ENCODE measurements around the gene SLC28A1.

The SLC28A1 gene

DNA sequence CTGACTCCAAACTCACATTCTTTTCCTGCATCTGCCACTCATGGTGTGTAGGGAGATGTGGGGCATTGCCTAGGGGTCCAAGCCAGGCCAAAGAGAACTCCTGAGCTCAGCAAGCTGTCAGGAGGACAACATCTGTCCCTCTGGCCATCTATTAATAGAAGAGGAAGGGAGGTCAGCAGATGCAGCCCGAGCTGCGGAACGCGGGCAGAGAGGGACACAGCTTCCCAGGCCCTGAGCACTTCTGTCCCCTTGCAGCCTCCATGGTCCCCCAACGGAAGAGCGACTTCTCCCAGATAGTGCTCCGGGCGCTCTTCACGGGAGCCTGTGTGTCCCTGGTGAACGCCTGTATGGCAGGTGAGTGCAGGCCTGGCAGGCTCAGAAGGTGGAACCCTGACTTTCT, 59.8 kb downstream of the SLC28A1 start:
- Histone ChIP-seq H3K4me2 (ENCODE audit: insufficient read depth, low read length) (no peak overlapping the region), H3K9me3 (ENCODE audit: insufficient read depth, low read length, severe bottlenecking) (no peaks in the 10 kb centered on the region), H2AFZ (ENCODE audit: low read depth, low read length) (no peak overlapping the region), H3K4me1 (ENCODE audit: insufficient read depth, low read length) (no peaks in the 10 kb centered on the region), H3K79me2 (ENCODE audit: insufficient read depth, low read length) (no peaks in the 10 kb centered on the region), H3K4me3 (ENCODE audit: low read depth in 1 of 2, low read length in 2 of 2) (no peak overlapping the region), H3K27ac (ENCODE audit: low read length) (no peak overlapping the region), H3K9ac (ENCODE audit: low read depth, low read length) (no peak overlapping the region), H4K20me1 (ENCODE audit: insufficient read depth, low read length) (no peaks in the 10 kb centered on the region), H3K27me3 (ENCODE audit: insufficient read depth, low read length, poor library complexity) (peaks cover 6% of the 10 kb centered on the region), H3K36me3 (ENCODE audit: insufficient read depth, low read length) (no peaks in the 10 kb centered on the region)
- no peak for DNase-seq
- no peak for ATAC-seq (ENCODE audit: insufficient read depth, low read depth)
- no peak for TF ChIP-seq EZH2 (IDR thresholded peaks at IDR 0.05; ENCODE audit: borderline replicate concordance, low read depth, low read length, severe bottlenecking)
- TF ChIP-seq, protein P1, sequence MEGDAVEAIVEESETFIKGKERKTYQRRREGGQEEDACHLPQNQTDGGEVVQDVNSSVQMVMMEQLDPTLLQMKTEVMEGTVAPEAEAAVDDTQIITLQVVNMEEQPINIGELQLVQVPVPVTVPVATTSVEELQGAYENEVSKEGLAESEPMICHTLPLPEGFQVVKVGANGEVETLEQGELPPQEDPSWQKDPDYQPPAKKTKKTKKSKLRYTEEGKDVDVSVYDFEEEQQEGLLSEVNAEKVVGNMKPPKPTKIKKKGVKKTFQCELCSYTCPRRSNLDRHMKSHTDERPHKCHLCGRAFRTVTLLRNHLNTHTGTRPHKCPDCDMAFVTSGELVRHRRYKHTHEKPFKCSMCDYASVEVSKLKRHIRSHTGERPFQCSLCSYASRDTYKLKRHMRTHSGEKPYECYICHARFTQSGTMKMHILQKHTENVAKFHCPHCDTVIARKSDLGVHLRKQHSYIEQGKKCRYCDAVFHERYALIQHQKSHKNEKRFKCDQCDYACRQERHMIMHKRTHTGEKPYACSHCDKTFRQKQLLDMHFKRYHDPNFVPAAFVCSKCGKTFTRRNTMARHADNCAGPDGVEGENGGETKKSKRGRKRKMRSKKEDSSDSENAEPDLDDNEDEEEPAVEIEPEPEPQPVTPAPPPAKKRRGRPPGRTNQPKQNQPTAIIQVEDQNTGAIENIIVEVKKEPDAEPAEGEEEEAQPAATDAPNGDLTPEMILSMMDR (IDR thresholded peaks at IDR 0.05; ENCODE audit: borderline replicate concordance, extremely low read depth, low read length, poor library complexity, severe bottlenecking) = no peak

DNA sequence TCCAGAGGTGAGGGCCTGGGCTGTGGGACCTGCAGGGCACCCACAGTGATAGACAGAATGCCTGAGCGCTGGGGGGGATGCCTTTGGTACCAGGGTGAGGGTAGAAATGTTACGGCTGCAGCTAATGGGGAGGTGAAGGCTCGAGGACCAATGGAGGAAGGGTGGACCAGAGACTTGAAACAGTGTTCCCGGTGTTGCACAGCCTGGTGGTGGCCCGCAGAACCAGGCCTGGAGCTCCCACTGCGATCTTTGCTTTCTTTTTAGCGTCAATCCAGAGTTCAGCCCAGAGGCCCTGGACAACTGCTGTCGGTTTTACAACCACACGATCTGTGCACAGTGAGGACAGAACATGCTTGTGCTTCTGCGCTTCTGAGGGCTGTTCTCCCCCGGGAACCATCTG, 60.4 kb downstream of the SLC28A1 start:
- H3K27me3 ChIP-seq (ENCODE audit: insufficient read depth, low read length, poor library complexity) = peaks cover 6% of the 10 kb centered on the region

DNA sequence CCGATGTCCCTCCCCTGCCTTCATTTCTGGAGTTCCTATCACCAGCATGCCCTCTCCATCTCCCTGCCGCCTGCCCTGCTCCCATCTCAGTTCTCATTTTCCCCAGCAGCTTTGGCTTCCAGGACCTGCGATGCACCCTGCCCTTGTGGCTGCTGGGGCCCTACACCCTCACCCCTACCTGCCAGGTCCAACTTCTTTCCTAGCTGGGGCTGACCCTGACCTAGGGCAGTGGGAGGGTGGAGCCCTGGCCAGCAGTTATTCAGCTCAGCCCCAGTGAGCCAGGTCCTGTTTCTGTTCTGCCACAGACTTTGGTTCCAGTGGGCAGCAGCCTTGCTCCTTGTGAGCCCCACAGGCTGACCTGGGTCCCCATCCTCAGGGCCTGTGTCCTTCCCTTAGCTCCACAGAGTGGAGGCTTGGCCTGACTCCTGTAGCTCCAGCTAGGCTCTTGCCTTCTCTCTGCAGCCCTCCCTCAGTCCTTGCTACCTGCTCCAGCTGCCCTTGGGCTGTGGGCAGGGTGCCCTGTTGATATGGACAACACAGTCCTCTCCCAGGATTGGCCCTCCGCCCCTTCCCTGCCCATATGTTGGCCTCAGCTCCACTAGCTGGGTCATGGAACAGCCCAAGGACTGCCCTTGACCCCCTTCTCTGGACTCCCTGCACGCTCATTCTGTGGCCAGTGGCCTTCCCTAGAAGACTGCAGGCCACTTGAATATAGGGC, 62.5 kb downstream of the SLC28A1 start:
- H3K4me3 ChIP-seq (ENCODE audit: low read depth in 1 of 2, low read length in 2 of 2) = no peak overlapping the region
- peaks cover 2% of the 10 kb centered on the region for H3K27me3 ChIP-seq (ENCODE audit: insufficient read depth, low read length, poor library complexity)
- no peak overlapping the region for H3K27ac ChIP-seq (ENCODE audit: low read length)
- no peak overlapping the region for H3K9ac ChIP-seq (ENCODE audit: low read depth, low read length)
- no peak for DNase-seq
- H3K4me1 ChIP-seq (ENCODE audit: insufficient read depth, low read length) = no peaks in the 10 kb centered on the region
- no peaks in the 10 kb centered on the region for H3K79me2 ChIP-seq (ENCODE audit: insufficient read depth, low read length)
- no peak overlapping the region for H2AFZ ChIP-seq (ENCODE audit: low read depth, low read length)
- no peaks in the 10 kb centered on the region for H3K36me3 ChIP-seq (ENCODE audit: insufficient read depth, low read length)
- no peak overlapping the region for H3K4me2 ChIP-seq (ENCODE audit: insufficient read depth, low read length)
- no peaks in the 10 kb centered on the region for H3K9me3 ChIP-seq (ENCODE audit: insufficient read depth, low read length, severe bottlenecking)
- no peak for ATAC-seq (ENCODE audit: insufficient read depth, low read depth)
- no peak for TF ChIP-seq EZH2 (IDR thresholded peaks at IDR 0.05; ENCODE audit: borderline replicate concordance, low read depth, low read length, severe bottlenecking)
- TF ChIP-seq, protein P1 (IDR thresholded peaks at IDR 0.05; ENCODE audit: borderline replicate concordance, extremely low read depth, low read length, poor library complexity, severe bottlenecking) = no peak
- no peaks in the 10 kb centered on the region for H4K20me1 ChIP-seq (ENCODE audit: insufficient read depth, low read length)

More for the DNA sequence above, 60.4 kb downstream of the SLC28A1 start:
- Histone ChIP-seq H3K4me2 (ENCODE audit: insufficient read depth, low read length) (no peak overlapping the region), H3K27ac (ENCODE audit: low read length) (no peak overlapping the region), H3K4me3 (ENCODE audit: low read depth in 1 of 2, low read length in 2 of 2) (no peak overlapping the region), H3K9ac (ENCODE audit: low read depth, low read length) (no peak overlapping the region), H3K9me3 (ENCODE audit: insufficient read depth, low read length, severe bottlenecking) (no peaks in the 10 kb centered on the region), H4K20me1 (ENCODE audit: insufficient read depth, low read length) (no peaks in the 10 kb centered on the region), H2AFZ (ENCODE audit: low read depth, low read length) (no peak overlapping the region), H3K36me3 (ENCODE audit: insufficient read depth, low read length) (no peaks in the 10 kb centered on the region), H3K79me2 (ENCODE audit: insufficient read depth, low read length) (no peaks in the 10 kb centered on the region), H3K4me1 (ENCODE audit: insufficient read depth, low read length) (no peaks in the 10 kb centered on the region)
- ATAC-seq (ENCODE audit: insufficient read depth, low read depth) = no peak
- TF ChIP-seq, protein P1 (IDR thresholded peaks at IDR 0.05; ENCODE audit: borderline replicate concordance, extremely low read depth, low read length, poor library complexity, severe bottlenecking) = no peak
- DNase-seq = no peak

All from DND-41 (cell line).